ENCODE results near the gene GTPBP1. TPM values are rescaled to one million over a fixed set of nuclear protein-coding genes. Genes with fewer than 3 reads are reported as not detected.

GTPBP1 gene
- total and polyA plus RNA-seq, 2 donors, result 16.0 to 16.2 TPM

- H3K9me3 ChIP-seq (ENCODE audit: control insufficient read depth in 2 of 2, insufficient read depth in 1 of 2, low read length in 1 of 2), result no peaks in the 10 kb centered on the region
- DNase-seq (ENCODE audit: low read depth in 6 of 9, low spot score in 9 of 9), result no peak
- H3K4me3 ChIP-seq (ENCODE audit: low read length in 2 of 2), result no peak overlapping the region
- 81% methylated on average over 9 of the region's 9 CpGs for WGBS
- H3K27me3 ChIP-seq (ENCODE audit: control insufficient read depth in 2 of 2, insufficient read depth in 1 of 2, low read length in 1 of 2), result no peaks in the 10 kb centered on the region
- H3K36me3 ChIP-seq (ENCODE audit: control insufficient read depth in 2 of 2, insufficient read depth in 2 of 2, low read length in 1 of 2), result no peaks in the 10 kb centered on the region
- H3K27ac ChIP-seq (ENCODE audit: low read depth in 1 of 2, low read length in 1 of 2), result no peak overlapping the region
- H3K4me1 ChIP-seq (ENCODE audit: control insufficient read depth in 2 of 2, insufficient read depth in 2 of 2, low read length in 2 of 2), result no peaks in the 10 kb centered on the region
Observed at GRCh38 chr22:38767313-38767712, 61.6 kb downstream of the GTPBP1 start.

- Histone ChIP-seq H3K27me3 (ENCODE audit: control insufficient read depth in 2 of 2, insufficient read depth in 1 of 2, low read length in 1 of 2) (no peaks in the 10 kb centered on the region), H3K36me3 (ENCODE audit: control insufficient read depth in 2 of 2, insufficient read depth in 2 of 2, low read length in 1 of 2) (no peaks in the 10 kb centered on the region), H3K27ac (ENCODE audit: low read depth in 1 of 2, low read length in 1 of 2) (no peak overlapping the region), H3K4me3 (ENCODE audit: low read length in 2 of 2) (no peak overlapping the region), H3K9me3 (ENCODE audit: control insufficient read depth in 2 of 2, insufficient read depth in 1 of 2, low read length in 1 of 2) (no peaks in the 10 kb centered on the region), H3K4me1 (ENCODE audit: control insufficient read depth in 2 of 2, insufficient read depth in 2 of 2, low read length in 2 of 2) (no peaks in the 10 kb centered on the region)
- DNase-seq (ENCODE audit: low read depth in 6 of 9, low spot score in 9 of 9), result no peak
- WGBS, result 99% methylated on average over 11 of the region's 11 CpGs
Observed at GRCh38 chr22:38768036-38768435, 62.3 kb downstream of the GTPBP1 start.

- no peaks in the 10 kb centered on the region for H3K36me3 ChIP-seq (ENCODE audit: control insufficient read depth in 2 of 2, insufficient read depth in 2 of 2, low read length in 1 of 2)
- no peak overlapping the region for H3K4me3 ChIP-seq (ENCODE audit: low read length in 2 of 2)
- no peaks in the 10 kb centered on the region for H3K9me3 ChIP-seq (ENCODE audit: control insufficient read depth in 2 of 2, insufficient read depth in 1 of 2, low read length in 1 of 2)
- WGBS, result 97% methylated on average over 16 of the region's 16 CpGs
- no peaks in the 10 kb centered on the region for H3K27me3 ChIP-seq (ENCODE audit: control insufficient read depth in 2 of 2, insufficient read depth in 1 of 2, low read length in 1 of 2)
- DNase-seq (ENCODE audit: low read depth in 6 of 9, low spot score in 9 of 9), result no peak
- peaks cover 0 to 12% of the 10 kb centered on the region in 2 donors for H3K4me1 ChIP-seq (ENCODE audit: control insufficient read depth in 2 of 2, insufficient read depth in 2 of 2, low read length in 2 of 2)
- no peak overlapping the region for H3K27ac ChIP-seq (ENCODE audit: low read depth in 1 of 2, low read length in 1 of 2)
Observed at GRCh38 chr22:38770257-38770949, 64.7 kb downstream of the GTPBP1 start.

- Histone ChIP-seq H3K27ac (ENCODE audit: low read depth in 1 of 2, low read length in 1 of 2) (no peak overlapping the region), H3K27me3 (ENCODE audit: control insufficient read depth in 2 of 2, insufficient read depth in 1 of 2, low read length in 1 of 2) (no peaks in the 10 kb centered on the region), H3K9me3 (ENCODE audit: control insufficient read depth in 2 of 2, insufficient read depth in 1 of 2, low read length in 1 of 2) (no peaks in the 10 kb centered on the region), H3K4me3 (ENCODE audit: low read length in 2 of 2) (no peak overlapping the region), H3K36me3 (ENCODE audit: control insufficient read depth in 2 of 2, insufficient read depth in 2 of 2, low read length in 1 of 2) (no peaks in the 10 kb centered on the region), H3K4me1 (ENCODE audit: control insufficient read depth in 2 of 2, insufficient read depth in 2 of 2, low read length in 2 of 2) (peaks cover 0 to 18% of the 10 kb centered on the region in 2 donors)
- DNase-seq (ENCODE audit: low read depth in 6 of 9, low spot score in 9 of 9), result no peak
- WGBS, result 97% methylated on average over 8 of the region's 8 CpGs
Observed at GRCh38 chr22:38772623-38772873, 66.8 kb downstream of the GTPBP1 start.

GRCh38 chr22:38773363-38773946 is 67.7 kb downstream of the GTPBP1 start:
- Histone ChIP-seq H3K9me3 (ENCODE audit: control insufficient read depth in 2 of 2, insufficient read depth in 1 of 2, low read length in 1 of 2) (no peaks in the 10 kb centered on the region), H3K27me3 (ENCODE audit: control insufficient read depth in 2 of 2, insufficient read depth in 1 of 2, low read length in 1 of 2) (no peaks in the 10 kb centered on the region), H3K27ac (ENCODE audit: low read depth in 1 of 2, low read length in 1 of 2) (no peak overlapping the region), H3K36me3 (ENCODE audit: control insufficient read depth in 2 of 2, insufficient read depth in 2 of 2, low read length in 1 of 2) (no peaks in the 10 kb centered on the region), H3K4me3 (ENCODE audit: low read length in 2 of 2) (no peak overlapping the region), H3K4me1 (ENCODE audit: control insufficient read depth in 2 of 2, insufficient read depth in 2 of 2, low read length in 2 of 2) (peaks cover 0 to 18% of the 10 kb centered on the region in 2 donors)
- no peak for DNase-seq (ENCODE audit: low read depth in 6 of 9, low spot score in 9 of 9)
- 98% methylated on average over 4 of the region's 4 CpGs for WGBS

GRCh38 chr22:38774496-38775166 is 68.9 kb downstream of the GTPBP1 start:
- no peak for DNase-seq (ENCODE audit: low read depth in 6 of 9, low spot score in 9 of 9)
- Histone ChIP-seq H3K27me3 (ENCODE audit: control insufficient read depth in 2 of 2, insufficient read depth in 1 of 2, low read length in 1 of 2) (no peaks in the 10 kb centered on the region), H3K27ac (ENCODE audit: low read depth in 1 of 2, low read length in 1 of 2) (no peak overlapping the region), H3K4me1 (ENCODE audit: control insufficient read depth in 2 of 2, insufficient read depth in 2 of 2, low read length in 2 of 2) (peaks cover 0 to 18% of the 10 kb centered on the region in 2 donors), H3K36me3 (ENCODE audit: control insufficient read depth in 2 of 2, insufficient read depth in 2 of 2, low read length in 1 of 2) (peaks cover 0 to 7% of the 10 kb centered on the region in 2 donors), H3K4me3 (ENCODE audit: low read length in 2 of 2) (no peak overlapping the region), H3K9me3 (ENCODE audit: control insufficient read depth in 2 of 2, insufficient read depth in 1 of 2, low read length in 1 of 2) (no peaks in the 10 kb centered on the region)
- 59% methylated on average over 11 of the region's 11 CpGs for WGBS

GRCh38 chr22:38775656-38776055 is 69.9 kb downstream of the GTPBP1 start:
- WGBS, result 86% methylated on average over 13 of the region's 13 CpGs
- peaks cover 4 to 15% of the 10 kb centered on the region in 2 donors for H3K36me3 ChIP-seq (ENCODE audit: control insufficient read depth in 2 of 2, insufficient read depth in 2 of 2, low read length in 1 of 2)

GRCh38 chr22:38776086-38776485 is 70.3 kb downstream of the GTPBP1 start:
- no peak for DNase-seq (ENCODE audit: low read depth in 6 of 9, low spot score in 9 of 9)
- peaks cover 6 to 19% of the 10 kb centered on the region in 2 donors for H3K36me3 ChIP-seq (ENCODE audit: control insufficient read depth in 2 of 2, insufficient read depth in 2 of 2, low read length in 1 of 2)
- no peaks in the 10 kb centered on the region for H3K27me3 ChIP-seq (ENCODE audit: control insufficient read depth in 2 of 2, insufficient read depth in 1 of 2, low read length in 1 of 2)
- H3K27ac ChIP-seq (ENCODE audit: low read depth in 1 of 2, low read length in 1 of 2), result no peak overlapping the region
- peaks cover 0 to 18% of the 10 kb centered on the region in 2 donors for H3K4me1 ChIP-seq (ENCODE audit: control insufficient read depth in 2 of 2, insufficient read depth in 2 of 2, low read length in 2 of 2)
- no peaks in the 10 kb centered on the region for H3K9me3 ChIP-seq (ENCODE audit: control insufficient read depth in 2 of 2, insufficient read depth in 1 of 2, low read length in 1 of 2)
- 90% methylated on average over 6 of the region's 6 CpGs for WGBS
- H3K4me3 ChIP-seq (ENCODE audit: low read length in 2 of 2), result no peak overlapping the region

More at GRCh38 chr22:38775656-38776055, 69.9 kb downstream of the GTPBP1 start:
- no peaks in the 10 kb centered on the region for H3K27me3 ChIP-seq (ENCODE audit: control insufficient read depth in 2 of 2, insufficient read depth in 1 of 2, low read length in 1 of 2)
- H3K9me3 ChIP-seq (ENCODE audit: control insufficient read depth in 2 of 2, insufficient read depth in 1 of 2, low read length in 1 of 2), result no peaks in the 10 kb centered on the region
- no peak overlapping the region for H3K27ac ChIP-seq (ENCODE audit: low read depth in 1 of 2, low read length in 1 of 2)
- no peak for DNase-seq (ENCODE audit: low read depth in 6 of 9, low spot score in 9 of 9)
- H3K4me1 ChIP-seq (ENCODE audit: control insufficient read depth in 2 of 2, insufficient read depth in 2 of 2, low read length in 2 of 2), result peaks cover 0 to 18% of the 10 kb centered on the region in 2 donors
- H3K4me3 ChIP-seq (ENCODE audit: low read length in 2 of 2), result no peak overlapping the region

- no peak for DNase-seq (ENCODE audit: low read depth in 6 of 9, low spot score in 9 of 9)
- Histone ChIP-seq H3K27me3 (ENCODE audit: control insufficient read depth in 2 of 2, insufficient read depth in 1 of 2, low read length in 1 of 2) (no peaks in the 10 kb centered on the region), H3K36me3 (ENCODE audit: control insufficient read depth in 2 of 2, insufficient read depth in 2 of 2, low read length in 1 of 2) (peaks cover 8 to 21% of the 10 kb centered on the region in 2 donors), H3K27ac (ENCODE audit: low read depth in 1 of 2, low read length in 1 of 2) (no peak overlapping the region), H3K4me3 (ENCODE audit: low read length in 2 of 2) (no peak overlapping the region), H3K9me3 (ENCODE audit: control insufficient read depth in 2 of 2, insufficient read depth in 1 of 2, low read length in 1 of 2) (no peaks in the 10 kb centered on the region), H3K4me1 (ENCODE audit: control insufficient read depth in 2 of 2, insufficient read depth in 2 of 2, low read length in 2 of 2) (peaks cover 0 to 18% of the 10 kb centered on the region in 2 donors)
- 98% methylated on average over 27 of the region's 27 CpGs for WGBS
Observed at GRCh38 chr22:38777087-38777671, 71.4 kb downstream of the GTPBP1 start.
